Epithelial cell of proximal tubule (primary cell): ENCODE measurements around the gene SEMA5A. TPM values are rescaled to one million over a fixed set of nuclear protein-coding genes. Genes with fewer than 3 reads are reported as not detected.

Experiments
- DNase-seq: peaks from one replicate; pipeline ENCODE4 v3.0.0-alpha.2; 2011; ENCODE audit warnings: low read depth
- H3K4me3 ChIP-seq: 2 replicates; pipeline ENCODE4 v1.5.1; 2011; ENCODE audit warnings: low read depth, mild to moderate bottlenecking, low read length
- total RNA-seq: library from RNA; depleted of rRNA; stranded (reverse); fragments of >200 nt; gene quantifications from 2 replicates; pipeline ENCODE4 v1.2.3, GENCODE V29; 2015
- TF ChIP-seq, protein P1 (sequence below): conservative IDR thresholded peaks from 2 replicates; pipeline ENCODE4 v1.5.1; 2012; ENCODE audit warnings: low read depth, mild to moderate bottlenecking, low read length

SEMA5A gene
- total RNA-seq, 1 donor from 2014 or later = 4.0 TPM

DNA sequence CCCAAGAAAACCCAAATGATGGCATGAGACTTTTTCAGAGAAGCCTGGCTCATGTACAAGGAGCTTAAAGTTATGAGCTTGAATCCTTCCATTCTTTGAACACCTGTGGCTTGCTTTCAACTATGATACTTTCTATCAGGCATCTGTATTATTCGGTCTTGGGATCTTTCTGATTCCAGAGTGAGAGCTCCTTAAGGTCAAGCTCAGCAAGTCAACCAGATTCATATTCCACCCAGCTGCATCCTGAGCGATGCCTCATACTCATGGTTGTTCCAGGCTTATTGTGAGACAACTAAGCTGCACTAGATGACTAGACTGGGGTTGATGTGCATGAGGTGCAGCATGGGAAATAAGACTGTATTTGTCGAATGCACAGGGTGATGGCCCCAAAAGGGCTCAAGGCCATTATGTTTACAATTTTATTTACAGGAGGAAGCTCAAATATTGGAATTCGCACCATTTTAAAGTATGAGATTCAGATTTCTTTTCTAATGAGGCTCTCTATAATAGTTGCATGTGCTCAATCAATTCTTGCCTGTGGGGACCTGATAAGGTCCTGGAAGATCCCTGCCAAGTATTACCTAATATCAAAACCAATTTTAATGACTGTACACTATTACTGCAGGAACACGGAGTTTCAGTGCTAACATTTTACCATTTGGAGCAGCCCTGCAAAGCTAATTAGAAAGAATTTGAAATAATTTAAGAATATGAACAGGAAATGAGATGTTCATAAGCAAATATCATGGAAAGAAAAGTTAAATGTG is 453.8 kb downstream of the SEMA5A start:
- TF ChIP-seq, protein P1, sequence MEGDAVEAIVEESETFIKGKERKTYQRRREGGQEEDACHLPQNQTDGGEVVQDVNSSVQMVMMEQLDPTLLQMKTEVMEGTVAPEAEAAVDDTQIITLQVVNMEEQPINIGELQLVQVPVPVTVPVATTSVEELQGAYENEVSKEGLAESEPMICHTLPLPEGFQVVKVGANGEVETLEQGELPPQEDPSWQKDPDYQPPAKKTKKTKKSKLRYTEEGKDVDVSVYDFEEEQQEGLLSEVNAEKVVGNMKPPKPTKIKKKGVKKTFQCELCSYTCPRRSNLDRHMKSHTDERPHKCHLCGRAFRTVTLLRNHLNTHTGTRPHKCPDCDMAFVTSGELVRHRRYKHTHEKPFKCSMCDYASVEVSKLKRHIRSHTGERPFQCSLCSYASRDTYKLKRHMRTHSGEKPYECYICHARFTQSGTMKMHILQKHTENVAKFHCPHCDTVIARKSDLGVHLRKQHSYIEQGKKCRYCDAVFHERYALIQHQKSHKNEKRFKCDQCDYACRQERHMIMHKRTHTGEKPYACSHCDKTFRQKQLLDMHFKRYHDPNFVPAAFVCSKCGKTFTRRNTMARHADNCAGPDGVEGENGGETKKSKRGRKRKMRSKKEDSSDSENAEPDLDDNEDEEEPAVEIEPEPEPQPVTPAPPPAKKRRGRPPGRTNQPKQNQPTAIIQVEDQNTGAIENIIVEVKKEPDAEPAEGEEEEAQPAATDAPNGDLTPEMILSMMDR = no peak
- no peak for DNase-seq
- no peak overlapping the region for H3K4me3 ChIP-seq

DNA sequence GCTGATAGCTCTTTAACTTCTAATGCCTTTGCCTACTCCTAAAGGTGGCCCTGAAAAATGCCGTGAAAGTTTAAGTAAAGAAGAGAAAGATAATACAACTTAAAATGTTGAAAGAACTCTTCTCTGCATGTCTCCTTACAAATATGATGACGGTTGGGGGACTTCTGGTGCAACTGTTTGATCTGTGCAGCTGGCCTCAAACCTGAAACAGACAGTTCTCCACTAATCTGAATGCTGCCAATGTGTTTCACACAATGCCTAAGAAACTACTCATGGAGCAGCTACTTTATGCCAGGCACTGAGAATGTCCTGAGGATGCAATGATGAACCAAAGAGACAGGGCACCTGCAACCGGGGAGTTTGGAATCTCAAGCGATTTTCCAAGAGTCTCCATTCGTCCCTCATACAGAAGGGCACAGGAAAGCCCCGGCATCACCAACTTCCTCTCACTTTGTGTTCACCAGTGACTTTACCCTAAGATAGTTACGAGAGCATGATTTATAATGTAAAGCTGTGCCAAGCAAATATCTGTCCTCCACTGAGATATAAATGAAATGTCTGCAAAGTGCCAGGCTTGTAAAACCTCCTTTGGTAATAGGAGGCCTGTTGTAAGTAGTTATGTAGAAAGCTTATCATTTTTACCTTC is 455.4 kb downstream of the SEMA5A start:
- H3K4me3 ChIP-seq = no peak overlapping the region
- TF ChIP-seq, protein P1 = no peak
- DNase-seq = no peak

DNA sequence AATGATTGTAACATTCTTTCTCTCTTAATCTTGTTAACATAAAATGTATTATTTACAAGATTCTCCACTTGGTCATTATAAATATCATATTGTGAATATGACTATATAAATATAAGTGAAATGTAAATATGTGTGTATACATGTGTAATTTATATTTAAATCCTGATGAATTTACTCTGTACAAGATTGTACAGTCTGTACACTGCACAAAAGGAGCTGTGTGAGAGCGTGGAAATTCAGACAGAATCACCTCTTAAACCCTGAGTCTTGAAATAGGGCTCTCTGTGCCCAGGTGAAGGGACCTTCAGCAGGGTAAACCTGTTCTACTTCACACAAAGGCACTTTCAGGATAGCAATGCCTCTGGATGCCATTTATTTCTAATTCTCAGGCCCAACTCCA is 456.0 kb downstream of the SEMA5A start:
- TF ChIP-seq, protein P1 = no peak
- no peak for DNase-seq
- no peak overlapping the region for H3K4me3 ChIP-seq

DNA sequence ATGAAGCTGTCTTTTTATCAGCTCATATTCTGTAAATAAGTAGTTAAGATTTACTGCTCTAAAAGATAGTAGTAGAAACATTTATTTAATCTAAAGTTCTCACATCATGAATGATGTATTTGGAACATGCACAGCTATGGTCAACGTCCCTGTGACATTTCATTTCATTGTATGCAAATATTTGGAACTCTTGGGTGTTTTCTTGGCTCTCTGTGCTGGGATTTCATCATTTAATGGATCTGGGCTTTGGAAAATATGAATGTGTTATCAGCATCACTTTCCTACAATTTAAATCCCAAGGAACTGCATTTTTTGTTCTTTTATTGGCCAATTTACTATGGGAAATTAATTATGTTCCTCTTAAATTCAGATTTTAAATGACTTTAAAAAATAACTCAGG is 462.9 kb downstream of the SEMA5A start:
- TF ChIP-seq, protein P1 = no peak
- H3K4me3 ChIP-seq = no peak overlapping the region
- DNase-seq = no peak

DNA sequence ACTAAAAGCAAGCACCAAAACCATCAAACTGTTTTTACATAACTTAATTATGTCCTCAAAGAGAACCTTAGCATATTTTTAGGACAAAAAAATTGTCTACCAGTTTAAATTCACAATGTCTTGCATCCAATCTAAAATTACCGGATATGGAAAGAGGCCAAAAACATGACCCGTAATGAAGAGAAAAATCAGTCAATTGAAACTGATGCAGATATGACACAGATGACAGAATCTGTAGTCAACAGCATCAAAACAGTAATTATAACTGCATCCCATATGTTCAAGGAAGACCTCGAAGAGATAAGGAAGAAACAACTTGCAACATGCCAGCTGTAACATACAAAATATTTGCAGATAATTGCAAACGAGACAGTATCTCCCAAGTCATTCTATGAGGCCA is 473.2 kb downstream of the SEMA5A start:
- no peak overlapping the region for H3K4me3 ChIP-seq
- no peak for DNase-seq
- TF ChIP-seq, protein P1 = no peak

DNA sequence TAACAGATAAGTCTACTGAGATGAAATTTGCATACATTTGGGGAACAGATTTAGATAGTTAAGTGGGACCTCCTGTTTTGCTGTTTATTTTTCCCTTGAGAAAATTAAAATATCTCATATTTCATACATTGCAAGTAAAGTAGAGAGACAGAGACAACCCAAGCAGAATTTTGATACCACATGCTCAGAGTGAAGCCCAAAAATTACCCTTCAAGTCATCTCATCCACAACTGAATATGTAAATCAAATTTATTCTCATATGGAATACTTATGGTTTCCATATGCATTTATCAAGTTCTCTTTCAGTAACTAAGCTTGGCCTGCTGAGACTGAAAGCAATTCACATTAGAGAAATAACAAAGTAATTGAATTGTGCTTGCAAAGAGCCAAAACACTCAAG is 474.4 kb downstream of the SEMA5A start:
- no peak for DNase-seq

More for the DNA sequence above, 474.4 kb downstream of the SEMA5A start:
- no peak overlapping the region for H3K4me3 ChIP-seq
- TF ChIP-seq, protein P1 = no peak
